ENCODE results near the gene GCSH.
A peak's percentile ranks its signal among the peaks of the same experiment; 100 is the strongest.
"Not testable (repeated sequence)": the region's sequence is repeated elsewhere in the genome, so short reads cannot be mapped to it uniquely, and the experiment has no call there.

Gene GCSH

DNA sequence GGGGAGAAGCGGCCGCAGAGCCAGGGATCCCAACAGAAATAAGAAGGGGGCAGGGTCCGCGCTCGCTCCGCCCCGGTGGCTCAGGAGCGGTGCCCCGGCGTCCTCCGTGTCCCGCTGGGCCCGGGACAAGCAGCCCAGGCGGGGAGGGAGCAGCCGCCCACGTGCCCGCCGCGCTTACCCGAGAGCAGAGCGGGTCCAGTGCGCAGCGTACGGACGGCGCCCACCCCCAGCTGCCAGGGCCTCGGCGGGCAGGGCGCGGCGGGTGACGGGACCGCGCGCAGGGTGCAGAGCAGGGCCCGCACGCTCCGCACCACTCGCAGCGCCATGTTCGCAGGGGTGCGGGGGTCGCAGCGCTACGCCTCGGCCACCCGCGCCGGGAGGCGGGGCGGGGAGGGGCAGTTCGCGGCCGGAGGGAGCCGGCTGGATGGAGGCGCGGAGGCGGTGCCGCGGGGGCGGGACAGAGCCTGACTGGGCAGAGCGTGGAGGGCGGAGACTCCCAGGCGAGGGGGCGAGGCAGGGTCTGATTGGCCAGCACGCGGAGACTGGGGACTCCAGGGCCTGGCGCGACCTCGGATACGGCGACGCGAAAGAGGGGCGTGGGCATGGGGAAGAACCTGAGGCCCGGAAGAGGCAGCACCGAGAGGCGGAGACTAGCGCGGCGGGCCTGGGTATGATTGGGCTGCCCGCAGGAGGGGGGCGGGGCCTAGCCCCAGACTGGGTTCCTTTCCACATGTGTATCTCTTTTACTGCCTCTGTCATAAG is at the start of gene GCSH:
TSS of gene GCSH (minus strand) at position 443 of the 762 bp plus-strand sequence. CDS start at position 326, 117 bp downstream.
- DNase-seq, result peak; percentile 99

DNA sequence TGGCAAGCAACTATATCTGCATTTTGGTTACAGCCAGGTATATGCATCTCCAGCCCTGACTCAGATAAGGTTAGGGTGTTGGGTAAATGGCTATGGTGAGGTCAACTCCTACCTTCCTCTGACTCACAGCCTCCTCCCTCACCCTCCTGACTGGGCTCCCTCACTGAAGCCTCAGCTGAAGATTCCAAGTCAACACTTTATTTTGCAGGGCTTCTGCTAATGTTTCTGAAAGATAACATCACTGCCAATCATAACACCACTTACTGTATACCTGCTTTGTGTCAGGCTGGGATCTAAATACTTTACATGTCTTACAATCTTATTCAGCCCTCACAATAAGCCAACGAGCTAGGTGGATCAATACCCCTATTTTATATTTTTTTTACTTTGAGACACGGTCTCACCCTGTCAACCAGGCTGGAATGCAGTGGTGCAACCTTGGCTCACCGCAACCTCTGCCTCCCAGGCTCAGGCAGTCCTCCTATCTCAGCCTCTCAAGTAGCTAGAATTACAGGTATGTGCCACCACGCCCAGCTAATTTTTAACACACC is 47.8 kb upstream of the GCSH start:
- DNase-seq, result no peak

DNA sequence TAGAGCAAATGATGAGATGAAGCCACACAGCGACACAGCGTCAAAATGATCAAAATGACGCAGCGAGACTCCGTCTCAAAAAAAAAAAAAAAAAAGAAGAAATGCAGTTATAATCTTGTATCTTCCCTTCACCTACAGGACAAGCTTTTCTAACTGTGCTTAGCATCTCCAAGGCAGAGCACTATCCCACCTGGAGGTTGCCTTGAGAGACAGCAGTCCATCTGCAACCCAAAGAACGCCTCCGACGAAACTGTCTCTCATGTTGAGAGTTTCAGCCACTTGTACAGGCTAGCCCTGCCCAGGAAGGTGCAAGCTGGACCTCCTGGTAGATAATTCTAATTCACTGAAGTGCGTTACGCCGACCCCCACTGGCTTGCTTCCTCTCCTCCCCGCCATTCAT is 46.7 kb upstream of the GCSH start:
- DNase-seq, result no peak

DNA sequence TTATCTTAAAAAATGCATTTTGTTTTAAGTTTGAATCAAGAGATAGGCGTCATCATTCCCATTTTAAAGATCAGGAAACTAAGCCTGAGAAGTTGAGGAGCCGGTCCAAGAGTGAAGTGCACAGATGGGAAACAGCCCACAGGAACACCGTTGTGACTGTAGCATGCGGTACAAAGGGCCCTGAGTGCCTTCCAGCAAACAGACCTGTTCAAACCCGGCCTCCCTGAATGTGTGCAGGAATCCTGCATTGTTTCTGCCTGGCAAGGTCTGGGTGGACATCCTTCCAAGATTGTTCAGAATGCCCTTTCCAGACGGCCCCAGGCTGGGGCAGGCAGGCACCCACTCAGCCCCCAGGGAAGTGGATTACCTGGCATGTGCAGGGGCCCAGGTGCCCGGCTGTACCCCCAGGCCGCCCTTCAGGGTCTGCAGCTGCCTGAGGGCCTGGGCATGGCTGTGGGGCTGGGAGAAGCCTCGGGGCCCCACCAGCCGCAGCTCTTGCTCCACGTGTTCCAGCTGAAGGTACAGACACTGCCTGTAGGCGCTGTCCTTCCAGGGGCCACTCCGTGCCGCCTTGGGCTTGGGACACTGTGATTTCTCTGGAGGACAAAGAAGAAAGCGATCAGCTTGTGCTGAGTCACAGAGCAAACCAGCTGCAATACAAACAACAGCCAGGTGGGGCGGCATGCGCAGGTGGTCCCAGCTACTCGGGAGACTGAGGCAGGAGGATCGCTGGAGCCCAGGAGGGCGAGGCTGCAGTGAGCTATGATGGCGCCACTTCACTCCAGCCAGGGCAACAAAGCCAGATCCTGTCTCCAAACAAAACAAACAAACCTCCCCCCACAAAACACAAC is 45.0 kb upstream of the GCSH start:
- DNase-seq, result peak; percentile 20

DNA sequence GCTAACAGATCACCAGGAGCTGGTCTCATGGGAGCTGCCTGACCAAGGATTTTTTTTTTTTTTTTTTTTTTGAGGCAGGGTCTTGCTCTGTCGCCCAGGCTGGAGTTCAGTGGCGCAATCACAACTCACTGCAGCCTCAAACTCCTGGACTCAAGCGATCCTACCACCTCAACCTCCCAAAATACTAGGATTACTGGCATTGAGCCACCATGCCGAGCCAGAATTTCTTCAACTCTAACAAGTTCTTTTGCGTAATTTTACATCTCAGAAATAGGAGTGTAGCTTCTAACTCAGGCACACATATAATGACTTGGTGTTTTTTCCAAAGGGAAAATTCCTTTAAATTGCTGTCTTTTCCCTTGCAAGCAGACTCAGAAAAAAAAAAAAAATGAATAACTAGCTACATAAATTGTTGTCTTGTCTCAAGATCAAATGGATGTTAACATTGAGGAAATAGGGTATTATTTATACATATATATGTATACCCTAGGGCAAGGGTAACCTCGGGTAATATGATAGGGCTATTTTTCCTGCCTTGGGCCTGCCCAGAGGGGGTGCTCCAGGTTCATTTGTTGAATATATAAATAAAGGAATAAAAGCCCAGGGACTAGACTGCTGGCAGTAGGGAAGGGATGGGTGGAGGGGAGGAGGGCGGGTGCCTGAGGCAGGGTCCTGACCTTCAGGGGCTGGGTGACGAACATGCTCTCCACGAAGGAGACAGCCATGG is 42.8 kb upstream of the GCSH start:
- no peak for DNase-seq

DNA sequence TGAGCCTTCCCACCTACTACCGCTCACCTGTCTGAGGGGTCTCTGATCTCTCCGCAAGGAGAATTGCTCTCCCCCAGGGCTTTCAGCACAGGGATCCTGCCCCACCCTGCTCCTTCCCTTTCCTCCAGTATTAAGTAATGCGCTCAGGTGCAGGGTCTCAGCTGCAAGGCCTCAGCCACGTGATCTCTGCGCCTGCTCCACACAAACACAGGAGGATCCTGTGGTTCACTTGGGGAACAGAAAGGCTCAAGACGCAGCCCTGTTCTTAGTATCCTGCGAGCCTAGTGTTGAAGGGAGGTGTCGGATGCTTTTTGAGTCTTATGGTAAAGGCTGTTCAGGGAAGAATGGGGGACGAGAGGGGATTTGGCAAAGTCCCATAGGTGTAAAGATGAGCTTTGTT is 41.6 kb upstream of the GCSH start:
- no peak for DNase-seq

DNA sequence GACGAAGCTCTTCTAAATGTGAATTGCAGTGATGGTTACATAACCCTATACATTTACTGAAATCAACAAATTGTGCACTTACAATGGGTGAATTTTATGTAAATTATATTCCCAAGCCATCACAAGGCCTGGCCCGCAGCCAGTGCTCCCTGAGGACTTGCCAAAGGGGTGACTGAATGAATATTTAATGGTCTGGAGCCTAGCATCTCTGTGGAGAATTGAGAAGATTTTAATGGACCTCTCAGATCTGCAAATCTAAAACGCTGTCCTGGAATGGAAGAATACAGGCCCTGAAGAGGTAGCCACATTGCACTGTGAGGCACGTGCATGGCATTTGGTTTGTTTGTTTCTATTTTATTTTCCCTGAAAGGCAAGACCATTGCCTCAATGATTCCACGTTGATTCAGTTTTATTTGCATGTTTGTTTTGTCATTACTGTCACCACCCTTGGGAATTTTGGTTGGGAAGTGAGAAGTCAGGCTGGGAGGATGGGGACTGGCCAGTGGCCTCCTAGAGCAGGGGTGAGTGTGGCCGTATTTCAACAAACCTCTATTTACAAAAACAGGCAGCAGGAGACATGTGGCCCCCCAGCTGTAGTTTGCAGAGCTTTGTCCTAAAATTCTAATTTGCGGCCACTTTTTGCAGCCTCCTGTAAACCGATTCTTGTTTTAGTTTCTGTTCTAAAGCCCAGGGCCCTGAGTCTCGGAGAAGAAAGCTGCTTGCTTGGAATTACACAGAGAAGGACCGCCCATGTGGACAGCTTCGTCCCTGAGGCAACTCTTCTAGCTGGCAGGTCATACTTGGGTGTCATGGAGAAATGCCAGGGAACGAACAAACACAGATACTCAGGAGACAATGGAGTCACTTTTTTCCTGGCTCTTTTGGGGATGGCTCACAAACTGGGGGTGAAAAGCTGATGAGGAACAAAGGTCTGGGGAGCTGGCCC is 40.5 kb upstream of the GCSH start:
- no peak for DNase-seq

DNA sequence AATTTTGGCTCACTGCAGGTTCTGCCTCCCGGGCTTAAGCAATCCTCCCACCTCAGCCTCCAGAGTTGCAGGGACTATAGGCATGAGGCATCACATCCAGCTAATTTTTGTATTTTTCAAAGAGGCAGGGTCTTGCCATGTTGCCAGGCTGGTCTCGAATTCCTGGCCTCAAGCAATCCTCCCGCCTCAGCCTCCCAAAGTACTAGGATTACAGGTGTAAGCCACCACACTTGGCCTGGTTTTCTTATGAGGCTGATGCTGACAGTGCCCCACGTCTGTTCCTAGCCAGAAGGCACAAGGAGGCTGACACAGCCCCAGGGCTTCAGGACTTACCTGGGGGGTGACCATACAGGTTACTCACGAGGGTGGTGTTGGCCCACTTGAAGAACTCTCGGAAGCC is 33.9 kb upstream of the GCSH start:
- no peak for DNase-seq

DNA sequence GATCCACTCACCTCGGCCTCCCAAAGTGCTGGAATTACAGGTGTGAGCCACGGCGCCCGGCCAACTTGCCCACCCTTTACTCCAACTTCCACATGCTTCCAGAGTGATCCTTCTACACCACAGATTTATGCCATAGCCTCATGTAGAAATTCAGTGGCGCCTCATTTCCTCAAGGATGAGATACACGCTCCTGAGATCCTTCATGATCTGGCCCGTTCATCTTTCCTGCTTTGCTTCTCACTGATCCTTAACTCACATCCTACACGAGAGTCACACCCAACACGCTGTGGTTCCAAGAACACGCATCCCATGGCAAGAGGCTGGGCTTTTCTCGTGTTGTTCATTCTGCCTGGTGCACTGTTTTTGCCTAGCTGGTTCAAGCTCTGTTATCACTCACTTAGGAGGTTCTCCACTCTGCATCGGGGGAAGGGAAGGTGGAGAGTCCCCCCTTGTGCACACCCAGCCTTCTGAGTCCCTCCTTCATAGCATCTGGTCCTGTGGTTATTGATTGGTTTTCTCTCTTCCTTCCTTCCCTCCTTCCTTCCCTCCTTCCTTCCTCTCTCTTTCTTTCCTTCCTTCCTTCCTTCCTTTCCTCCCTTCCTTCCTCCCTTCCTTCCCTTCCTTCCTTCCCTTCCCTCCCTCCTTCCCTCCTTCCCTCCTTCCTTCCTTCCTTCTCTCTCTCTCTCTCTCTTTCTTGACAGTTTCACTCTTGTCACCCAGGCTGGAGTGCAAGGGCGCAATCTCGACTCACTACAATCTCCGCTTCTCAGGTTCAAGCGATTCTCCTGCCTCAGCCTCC is 32.7 kb upstream of the GCSH start:
- no peak for DNase-seq

DNA sequence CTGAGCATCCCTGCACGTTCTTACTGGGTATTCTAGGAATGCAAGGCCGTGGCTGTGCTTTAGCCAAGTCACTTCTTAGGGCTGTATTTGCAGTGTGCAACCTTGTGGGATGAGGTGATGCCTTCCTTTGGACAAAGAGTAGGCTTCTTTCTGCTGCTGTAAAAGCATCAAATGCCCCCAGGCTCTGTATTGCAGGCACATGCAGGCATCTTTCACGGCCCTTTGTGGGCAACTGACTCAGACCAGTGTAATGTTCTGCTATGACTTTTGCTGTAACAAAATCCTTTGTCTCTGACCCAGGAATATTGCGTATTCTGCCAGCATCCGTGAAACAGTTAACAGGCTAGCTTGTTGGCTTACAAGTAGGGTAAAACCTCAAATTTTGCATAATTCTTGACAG is 30.9 kb upstream of the GCSH start:
- no peak for DNase-seq

DNA sequence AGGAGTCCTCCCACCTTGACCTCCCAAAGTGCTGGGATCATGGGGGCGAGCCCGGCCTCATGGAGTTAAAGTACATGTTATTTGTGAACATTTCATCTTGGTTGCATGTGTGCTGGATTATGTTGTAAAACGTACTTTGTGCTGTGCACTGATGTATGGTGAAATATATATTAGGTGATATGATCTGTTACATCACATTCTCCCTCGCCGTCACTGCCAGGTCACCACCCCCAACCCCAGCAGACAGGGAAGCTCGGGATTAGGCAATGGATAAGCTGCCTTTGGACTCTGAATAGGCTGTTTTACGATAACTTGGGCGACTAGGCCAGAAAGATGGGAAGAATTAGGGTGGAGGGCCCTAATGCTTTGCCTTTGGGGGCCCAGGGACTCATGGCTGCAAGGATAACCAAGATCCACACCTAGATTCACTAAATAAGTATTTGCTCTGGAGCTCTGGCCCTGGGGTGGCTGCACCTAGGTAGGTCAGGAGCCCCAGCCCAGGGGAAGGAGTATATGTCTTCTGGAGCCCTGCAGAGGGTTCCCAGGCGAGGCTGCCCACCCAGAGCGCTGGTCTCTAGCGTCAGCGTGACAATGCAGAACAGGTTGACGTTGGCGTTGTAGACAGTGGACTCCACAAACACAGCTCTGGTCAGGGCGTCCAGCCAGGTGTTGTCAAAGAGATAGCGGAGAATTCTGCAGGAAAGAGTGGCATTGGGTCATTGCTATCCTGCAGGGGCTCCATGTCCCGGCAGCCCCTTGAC is 27.1 kb upstream of the GCSH start:
- DNase-seq, result no peak

DNA sequence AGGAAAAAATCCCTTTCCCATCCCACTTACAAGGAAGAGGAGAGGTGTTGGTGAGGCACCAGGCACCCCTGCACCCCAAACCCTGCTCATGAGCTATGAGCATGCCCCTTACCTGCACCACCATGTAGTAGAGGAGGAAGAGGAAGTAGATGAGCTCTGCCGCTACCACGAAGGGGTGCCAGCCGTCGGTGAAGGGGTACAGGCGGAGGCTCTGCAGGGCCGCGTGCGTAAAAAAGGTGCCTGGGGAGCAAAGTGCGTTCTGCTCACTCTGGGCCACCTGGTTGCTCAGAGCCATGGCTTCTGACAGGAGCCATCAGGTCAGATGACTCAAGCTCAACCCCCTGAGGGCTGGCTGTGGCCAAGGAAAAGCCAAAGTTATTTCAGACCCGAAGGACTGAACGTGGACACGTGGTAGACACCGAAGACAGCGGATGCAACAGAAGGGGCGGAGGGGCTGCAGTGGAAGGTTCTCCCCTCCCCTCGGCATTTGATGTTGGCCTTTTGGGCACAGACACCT is 25.3 kb upstream of the GCSH start:
- no peak for DNase-seq

DNA sequence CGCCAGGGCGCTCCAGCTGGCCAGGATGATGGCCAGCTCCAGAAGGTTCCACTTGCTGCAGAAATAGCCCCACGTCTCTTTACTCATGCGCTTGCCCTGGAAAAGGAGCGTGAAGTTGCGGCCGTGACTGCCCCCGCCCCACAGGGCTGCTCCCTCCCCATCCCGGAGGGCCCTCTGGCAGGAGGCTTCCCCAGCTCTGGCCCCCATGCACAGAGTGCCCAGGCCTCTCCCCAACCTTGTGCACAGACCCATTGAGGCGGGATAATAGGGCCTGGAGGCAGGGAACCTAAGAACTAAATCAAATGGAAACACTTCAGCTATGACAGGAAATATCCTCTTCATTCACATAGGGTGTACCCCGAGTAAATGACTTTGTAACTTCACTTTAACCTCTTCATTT is 21.2 kb upstream of the GCSH start:
- DNase-seq, result no peak

DNA sequence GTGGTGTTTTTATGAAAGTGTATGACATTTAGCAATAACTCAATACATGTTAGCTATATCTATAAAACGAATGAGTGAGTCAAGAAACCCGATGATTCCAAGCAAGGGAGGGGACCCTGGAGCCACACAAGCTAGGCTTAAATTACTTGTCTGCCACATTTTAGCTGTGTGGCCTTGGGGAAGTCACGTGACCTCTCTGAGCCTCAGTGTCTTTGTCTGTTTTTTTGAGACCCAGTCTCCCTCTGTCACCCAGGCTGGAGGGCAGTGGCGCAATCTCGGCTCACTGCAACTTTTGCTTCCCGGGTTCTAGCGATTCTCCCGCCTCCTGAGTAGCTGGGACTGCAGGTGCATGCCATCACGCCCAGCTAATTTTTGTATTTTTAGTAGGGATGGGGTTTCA is 20.1 kb upstream of the GCSH start:
- DNase-seq, result no peak

DNA sequence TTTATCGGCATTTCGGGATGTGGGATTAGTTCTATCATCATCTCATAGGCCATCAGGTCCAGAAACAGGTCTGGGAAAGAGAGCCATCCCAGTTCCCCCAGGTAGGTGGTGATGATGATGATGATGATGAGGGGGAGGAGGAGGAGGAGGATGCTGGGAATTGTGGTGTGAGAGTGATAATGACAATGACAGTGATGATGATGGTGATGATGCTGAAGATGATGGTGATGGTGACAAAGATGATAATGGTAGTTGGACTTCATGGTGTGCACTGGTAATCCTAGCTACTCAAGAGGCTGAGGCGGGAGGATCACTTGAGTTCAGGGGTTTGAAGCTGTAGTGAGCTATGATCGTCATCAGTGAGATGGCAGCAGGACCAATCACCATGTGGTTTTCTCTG is 16.3 kb upstream of the GCSH start:
- no peak for DNase-seq

DNA sequence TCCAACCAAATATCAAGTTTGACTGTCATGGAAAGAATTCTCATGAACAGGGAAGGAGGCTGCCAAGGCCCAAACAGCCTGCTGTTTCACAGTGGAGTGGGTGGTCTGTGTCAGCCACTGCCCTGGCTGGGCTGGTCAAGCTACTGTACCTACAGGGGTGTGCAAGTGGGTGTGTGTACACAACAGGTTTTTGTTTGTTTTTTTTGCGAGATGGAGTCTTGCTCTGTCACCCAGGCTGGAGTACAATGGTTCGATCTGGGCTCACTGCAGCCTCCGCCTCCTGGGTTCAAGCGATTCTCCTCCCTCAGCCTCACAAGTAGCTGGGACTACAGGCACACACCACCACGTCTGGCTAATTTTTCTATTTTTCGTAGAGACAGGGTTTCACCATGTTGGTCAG is 13.1 kb upstream of the GCSH start:
- not testable (repeated sequence) for DNase-seq

DNA sequence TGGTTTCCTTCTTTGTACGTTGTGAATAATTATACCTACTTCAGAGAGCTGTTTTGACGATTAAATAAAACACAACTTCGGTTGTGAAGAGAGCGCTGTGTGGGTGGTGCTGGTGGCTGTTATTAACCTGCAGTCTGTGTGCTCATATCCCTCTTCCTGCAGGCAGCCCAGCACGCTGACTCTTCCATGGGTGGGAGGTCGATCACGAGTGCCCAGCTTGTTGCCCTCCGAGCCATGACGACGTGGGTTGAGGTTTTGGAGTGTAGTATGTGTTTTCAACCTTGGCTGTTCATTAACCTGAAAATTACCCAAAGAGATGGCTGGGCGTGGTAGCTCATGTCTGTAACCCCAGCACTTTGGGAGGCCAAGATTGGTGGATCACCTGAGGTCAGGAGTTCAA is 11.3 kb upstream of the GCSH start:
- DNase-seq, result no peak

DNA sequence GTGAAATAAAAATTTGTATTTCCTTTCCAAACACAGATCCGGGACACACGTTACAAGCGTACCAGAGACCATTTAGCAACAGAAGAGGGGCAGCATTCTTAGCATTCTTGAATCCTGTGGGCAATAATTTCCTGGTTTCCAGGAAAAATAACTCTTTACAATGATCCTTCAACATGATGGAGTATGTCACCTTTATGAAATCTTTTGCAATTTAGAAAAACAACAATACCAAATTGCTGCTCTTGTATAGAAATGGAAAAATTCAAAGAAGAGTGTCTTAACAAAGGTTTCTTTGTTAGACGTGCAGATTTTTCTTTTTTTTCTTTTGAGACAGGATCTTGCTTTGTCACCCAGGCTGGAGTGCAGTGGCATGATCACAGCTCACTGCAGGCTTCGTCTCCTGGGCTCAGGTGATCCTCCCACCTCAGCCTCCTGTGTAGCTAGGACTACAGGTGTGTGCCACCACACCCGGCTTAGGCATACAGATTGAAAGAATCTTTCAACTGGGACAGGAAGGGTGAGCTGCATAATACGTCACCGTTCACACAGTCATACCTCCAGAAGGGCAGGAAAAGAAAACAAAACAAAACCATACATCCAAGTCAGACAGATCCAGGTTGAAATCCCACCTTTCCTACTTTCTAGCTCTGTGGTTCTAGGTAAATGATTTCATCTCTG is 10.8 kb upstream of the GCSH start:
- DNase-seq, result no peak

DNA sequence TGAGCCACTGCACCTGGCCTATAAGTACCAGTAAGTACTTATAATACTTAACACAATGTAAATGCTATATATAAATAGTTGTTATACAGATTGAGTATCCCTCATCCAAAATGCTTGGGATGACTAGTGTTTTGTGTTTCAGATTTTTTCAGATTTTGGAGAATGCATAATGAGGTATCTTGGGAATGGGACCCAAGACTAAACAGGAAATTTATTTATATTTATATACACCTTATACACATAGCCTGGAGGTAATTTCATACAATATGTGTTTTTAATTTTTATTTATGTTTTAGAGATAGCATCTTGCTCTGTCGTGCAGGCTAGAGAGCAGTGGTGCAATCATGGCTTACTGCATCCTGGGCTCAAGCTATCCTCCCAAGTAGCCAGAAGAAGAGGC is 9.8 kb upstream of the GCSH start:
- no peak for DNase-seq

DNA sequence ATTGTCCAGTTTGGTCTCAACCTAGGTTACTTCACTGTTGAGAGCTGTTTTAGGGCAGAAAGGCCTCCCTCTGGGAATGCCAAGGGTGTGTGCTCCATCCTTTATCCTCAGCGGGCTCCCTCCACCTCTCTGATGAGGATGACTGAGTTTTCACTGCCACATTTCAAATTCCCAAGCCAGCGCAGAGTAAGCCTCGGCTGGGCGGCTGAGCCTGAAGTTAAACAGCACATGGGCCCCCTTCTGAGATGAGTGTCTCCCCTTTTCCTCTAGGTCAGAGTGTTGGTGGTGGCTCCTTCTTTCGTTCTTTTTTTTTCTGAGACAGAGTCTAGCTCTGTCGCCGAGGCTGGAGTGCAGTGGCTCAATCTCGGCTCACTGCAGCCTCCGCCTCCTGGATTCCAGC is 5.5 kb upstream of the GCSH start:
- DNase-seq, result no peak
